ENCODE measurements around the gene DCC.

GRCh38 chr18:52531836-52532235 is 191.8 kb downstream of the DCC start:
- no peak for TF ChIP-seq EZH2 (IDR thresholded peaks at IDR 0.05; ENCODE audit: low read length, unreplicated experiment)
- TF ChIP-seq, protein P1, sequence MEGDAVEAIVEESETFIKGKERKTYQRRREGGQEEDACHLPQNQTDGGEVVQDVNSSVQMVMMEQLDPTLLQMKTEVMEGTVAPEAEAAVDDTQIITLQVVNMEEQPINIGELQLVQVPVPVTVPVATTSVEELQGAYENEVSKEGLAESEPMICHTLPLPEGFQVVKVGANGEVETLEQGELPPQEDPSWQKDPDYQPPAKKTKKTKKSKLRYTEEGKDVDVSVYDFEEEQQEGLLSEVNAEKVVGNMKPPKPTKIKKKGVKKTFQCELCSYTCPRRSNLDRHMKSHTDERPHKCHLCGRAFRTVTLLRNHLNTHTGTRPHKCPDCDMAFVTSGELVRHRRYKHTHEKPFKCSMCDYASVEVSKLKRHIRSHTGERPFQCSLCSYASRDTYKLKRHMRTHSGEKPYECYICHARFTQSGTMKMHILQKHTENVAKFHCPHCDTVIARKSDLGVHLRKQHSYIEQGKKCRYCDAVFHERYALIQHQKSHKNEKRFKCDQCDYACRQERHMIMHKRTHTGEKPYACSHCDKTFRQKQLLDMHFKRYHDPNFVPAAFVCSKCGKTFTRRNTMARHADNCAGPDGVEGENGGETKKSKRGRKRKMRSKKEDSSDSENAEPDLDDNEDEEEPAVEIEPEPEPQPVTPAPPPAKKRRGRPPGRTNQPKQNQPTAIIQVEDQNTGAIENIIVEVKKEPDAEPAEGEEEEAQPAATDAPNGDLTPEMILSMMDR (conservative IDR thresholded peaks at IDR 0.05; ENCODE audit: low read depth, low read length): no peak
- TF ChIP-seq EZH2phosphoT487 (IDR thresholded peaks at IDR 0.05; ENCODE audit: borderline replicate concordance, low read length): no peak

Measured in PC-3 (cell line).